Activated T-helper 1 cell treated with Interleukin-2 at 50 U/mL for 16 hours (primary cell): ENCODE data around the gene RGS17.
"Not testable (repeated sequence)": the region's sequence is repeated elsewhere in the genome, so short reads cannot be mapped to it uniquely, and the experiment has no call there.

Source experiments
- DNase-seq: peaks from one replicate; pipeline ENCODE4 v3.0.0-alpha.2; 2020; ENCODE audit warnings: low read depth

The RGS17 gene

GRCh38 chr6:153032255-153032882 is 98.7 kb downstream of the RGS17 start:
- no peak for DNase-seq

GRCh38 chr6:153031335-153031955 is 99.6 kb downstream of the RGS17 start:
- DNase-seq = no peak

DNA sequence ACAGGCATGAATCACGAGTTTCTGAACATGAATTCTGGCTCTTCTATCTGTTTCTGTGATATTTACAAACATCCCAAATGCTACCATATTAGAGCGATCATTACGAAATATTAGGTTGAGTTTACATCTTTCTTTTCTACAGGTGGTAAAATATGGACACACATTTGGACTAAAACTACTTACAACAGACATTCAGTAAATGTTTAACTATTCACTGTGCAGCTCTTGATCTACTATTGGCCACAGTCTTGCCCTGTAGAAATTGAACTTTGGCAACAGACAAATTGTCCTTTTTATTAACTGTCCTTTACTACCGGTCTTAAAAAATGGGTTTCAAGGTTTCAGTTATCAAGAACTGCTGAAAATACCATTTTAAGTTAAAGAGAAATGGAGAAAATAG is 102.1 kb downstream of the RGS17 start:
- DNase-seq = no peak

DNA sequence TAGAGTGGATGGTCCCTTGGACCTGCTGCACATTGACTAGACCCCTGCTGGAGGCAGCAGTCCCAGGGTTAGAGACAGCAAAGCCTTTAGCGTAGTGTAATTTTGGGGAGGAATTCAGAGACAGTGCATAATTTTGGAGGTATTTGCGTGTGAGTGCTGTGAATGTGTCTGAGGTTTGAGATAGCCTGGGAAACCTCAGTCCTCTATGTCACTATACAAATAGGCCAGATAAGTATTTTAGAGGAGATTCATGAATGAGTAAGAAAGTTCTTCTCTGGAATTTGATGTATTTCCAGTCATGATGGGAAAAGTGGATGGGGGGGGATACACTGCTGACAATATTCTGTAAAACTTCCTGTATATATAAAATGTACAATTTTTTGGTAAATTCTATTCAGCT is 102.8 kb downstream of the RGS17 start:
- no peak for DNase-seq

DNA sequence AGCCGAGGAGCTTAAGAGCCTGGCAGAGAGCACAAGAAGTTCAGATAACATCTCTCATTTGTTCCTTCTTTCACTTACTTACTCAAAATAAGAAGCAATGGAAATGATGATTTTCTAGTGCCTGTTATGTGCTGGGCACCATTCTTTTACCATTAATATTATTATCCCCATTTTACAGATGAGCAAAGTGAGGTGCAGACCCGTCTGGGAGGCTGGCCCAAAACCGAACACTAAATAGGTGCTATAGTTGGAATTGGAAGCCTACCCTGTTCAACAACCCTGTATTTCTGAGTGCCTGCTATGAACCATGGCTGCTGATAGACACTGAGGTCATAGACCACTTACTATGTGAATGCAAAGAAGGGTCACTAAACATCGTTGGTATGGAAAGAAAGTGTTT is 103.6 kb downstream of the RGS17 start:
- DNase-seq = no peak

DNA sequence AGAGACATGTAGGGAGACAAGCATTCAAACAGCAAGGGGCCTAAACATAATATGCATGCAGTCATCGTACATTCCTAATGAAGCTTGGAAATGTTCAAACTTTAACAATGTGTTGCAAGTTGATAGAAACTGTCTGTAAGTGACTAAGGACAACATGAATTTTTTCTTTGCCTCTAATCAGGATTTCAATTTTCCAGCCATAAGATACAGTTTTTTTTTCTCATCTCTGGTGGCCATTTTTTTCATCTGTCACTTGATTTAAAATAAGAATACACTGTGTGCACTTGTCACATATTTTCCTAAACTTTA is 106.4 kb downstream of the RGS17 start:
- DNase-seq = no peak

GRCh38 chr6:153023977-153024708 is 106.9 kb downstream of the RGS17 start:
- DNase-seq = no peak

GRCh38 chr6:153018355-153018754 is 112.7 kb downstream of the RGS17 start:
- no peak for DNase-seq

DNA sequence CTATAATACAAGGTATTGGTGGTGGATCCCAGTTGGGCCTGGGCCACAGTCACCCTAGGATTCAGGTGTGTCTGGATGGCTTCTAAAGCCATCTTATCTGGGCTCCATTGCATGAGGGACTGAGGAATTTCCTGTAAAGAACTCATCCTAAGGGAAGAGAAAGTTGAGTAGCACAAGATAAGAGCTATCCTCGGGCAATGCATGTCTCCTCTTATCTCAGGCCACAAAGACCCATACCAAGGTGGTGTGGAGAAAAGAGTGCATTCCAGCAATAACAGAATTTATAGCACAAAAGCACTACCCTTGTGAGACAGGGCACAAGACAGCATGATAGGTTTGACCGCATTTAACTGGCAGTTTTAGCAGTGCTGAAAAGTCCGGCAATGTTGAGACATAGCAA is 114.2 kb downstream of the RGS17 start:
- no peak for DNase-seq

DNA sequence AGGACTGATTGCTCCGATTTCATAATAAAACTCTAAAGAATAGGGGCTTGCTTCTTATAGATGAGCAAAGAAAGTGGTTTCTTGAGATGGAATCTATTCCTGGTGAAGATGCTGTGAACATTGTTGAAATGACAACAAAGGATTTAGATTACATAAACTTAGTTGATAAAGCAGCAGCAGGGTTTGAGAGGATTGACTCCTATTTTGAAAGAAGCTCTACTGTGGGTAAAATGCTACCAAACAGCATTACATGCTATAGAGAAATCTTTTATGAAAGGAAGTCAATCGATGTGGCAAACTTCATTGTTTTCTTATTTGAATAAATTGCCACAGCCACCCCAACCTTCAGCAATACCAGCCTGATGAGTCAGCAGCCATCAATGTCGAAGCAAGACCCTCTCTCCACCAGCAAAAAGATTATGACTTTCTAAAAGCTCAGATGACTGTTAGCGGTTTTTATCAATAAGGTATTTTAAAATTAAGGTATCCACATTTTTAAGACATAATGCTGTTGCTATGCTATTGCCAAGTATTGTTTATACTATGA is 115.9 kb downstream of the RGS17 start:
- no peak for DNase-seq

- no peak for DNase-seq
These were observed 117.6 kb downstream of the RGS17 start for GRCh38 chr6:153013438-153013837.

DNA sequence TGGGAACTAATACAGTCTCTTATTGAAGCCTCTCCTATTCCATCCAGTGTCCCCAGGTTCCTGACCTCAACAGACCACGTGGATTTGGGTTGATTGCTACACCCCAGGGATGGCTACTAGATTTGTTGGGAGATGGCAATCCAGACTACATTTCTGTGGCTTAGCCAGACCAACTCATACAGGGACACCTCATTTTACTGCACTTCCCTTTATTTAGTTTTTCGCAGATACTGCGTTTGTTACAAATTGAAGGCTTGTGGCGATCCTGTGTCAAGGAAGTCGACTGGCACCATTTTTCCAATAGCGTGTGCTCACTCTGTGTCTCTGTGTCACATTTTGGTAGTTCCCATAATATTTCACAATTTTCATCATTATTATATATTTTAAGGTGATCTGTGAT is 118.2 kb downstream of the RGS17 start:
- no peak for DNase-seq

GRCh38 chr6:153003366-153003690 is 127.8 kb downstream of the RGS17 start:
- DNase-seq = no peak

GRCh38 chr6:153002613-153003365 is 128.3 kb downstream of the RGS17 start, which contains the start of gene MTRF1L:
Gene MTRF1L, minus strand, starts transcription at chr6:153002709. Its CDS starts 24 bp downstream, at chr6:153002685.
- DNase-seq = peak; percentile 69

DNA sequence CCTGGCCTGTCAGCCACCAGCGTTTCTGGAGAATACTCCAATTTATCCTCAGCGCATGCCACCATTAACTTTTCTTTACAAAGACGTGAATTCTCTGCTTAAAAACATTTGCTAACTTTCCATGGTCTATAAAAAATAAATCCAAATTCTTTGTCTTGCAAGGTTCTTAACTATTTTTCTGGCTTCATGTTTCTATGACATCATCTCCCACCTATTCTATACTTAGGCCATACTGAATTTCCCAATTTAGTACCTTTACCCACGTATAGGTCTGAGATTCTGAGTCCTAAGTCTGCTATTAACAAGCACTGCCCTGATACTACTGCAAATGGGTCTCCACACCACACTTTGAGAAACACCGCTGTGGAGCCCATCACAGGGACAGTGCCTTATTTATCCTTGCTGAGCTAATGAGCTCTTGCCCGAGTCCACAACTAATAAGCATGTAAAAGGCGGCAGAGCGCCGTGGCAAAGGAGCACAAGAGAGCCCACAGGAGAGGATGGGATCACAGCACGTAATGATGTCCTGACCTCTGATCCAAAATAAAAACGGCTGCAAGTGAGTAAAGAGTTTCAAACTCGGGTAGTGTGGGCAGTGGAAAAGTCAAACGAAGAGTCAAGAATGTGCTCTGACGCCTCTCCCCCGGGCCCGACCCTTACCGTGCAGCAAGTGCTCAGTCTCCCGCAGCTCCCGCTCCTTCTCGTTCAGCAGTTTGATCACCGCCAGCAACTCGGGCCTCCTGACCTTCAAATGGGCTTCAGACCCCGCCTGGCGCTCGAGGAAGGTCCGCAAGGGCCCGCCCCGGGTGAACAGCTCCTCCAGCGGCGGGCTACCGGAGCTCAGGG is 129.1 kb downstream of the RGS17 start:
- no peak for DNase-seq

DNA sequence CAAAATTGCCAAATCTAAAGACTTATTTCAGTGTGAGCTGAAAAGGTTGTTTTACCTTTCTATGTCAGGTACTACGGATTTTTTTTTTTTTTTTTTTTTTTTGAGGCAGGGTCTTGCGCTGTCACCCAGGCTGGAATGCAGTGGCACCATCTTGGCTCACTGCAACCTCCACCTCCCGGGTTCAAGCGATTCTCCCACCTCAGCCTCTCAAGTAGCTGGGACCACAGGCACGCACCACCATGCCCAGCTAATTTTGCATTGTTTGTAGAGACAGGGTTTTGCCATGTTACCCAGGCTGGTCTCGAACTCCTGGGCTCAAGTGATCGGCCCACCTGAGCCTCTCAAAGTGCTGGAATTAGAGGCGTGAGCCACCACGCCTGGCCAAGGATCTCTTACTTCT is 130.3 kb downstream of the RGS17 start:
- DNase-seq = not testable (repeated sequence)

- no peak for DNase-seq
These were observed 130.8 kb downstream of the RGS17 start for GRCh38 chr6:153000243-153000642.

GRCh38 chr6:152999538-152999937 is 131.5 kb downstream of the RGS17 start:
- DNase-seq = not testable (repeated sequence)

GRCh38 chr6:152993847-152994246 is 137.2 kb downstream of the RGS17 start:
- no peak for DNase-seq

- DNase-seq = no peak
These were observed 137.7 kb downstream of the RGS17 start for GRCh38 chr6:152993431-152993830.

DNA sequence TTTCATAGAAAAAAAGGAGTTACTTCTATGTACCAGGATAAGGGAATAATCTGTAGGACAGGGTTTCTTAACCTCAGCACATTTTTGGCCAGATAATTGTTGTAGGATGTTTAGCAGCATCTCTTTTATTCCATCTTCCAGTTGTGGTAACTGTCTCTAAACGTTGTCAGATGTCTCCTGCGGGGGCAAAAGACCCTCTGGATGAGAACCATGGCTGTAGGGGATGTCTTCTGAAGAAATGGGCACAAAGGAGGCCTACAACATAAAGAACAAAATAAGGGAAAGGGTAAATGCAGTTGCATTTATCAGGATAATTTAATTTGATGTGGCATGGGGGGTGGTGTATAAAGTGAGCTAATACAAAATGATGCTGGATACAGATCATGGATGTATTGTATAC is 144.1 kb downstream of the RGS17 start:
- no peak for DNase-seq

GRCh38 chr6:152985300-152985699 is 145.8 kb downstream of the RGS17 start:
- DNase-seq = not testable (repeated sequence)
